GM18498 (cell line): ENCODE results near the gene WNT6.
A peak's percentile ranks its signal among the peaks of the same experiment; 100 is the strongest.

Experiments
- ATAC-seq: cut with Tn5 transposase; IDR thresholded peaks from one replicate; pipeline ENCODE4 v1.9.1; 2021; ENCODE audit warnings: mild to moderate bottlenecking, moderate library complexity; ENCODE audit not compliant: unreplicated experiment

WNT6 gene

DNA sequence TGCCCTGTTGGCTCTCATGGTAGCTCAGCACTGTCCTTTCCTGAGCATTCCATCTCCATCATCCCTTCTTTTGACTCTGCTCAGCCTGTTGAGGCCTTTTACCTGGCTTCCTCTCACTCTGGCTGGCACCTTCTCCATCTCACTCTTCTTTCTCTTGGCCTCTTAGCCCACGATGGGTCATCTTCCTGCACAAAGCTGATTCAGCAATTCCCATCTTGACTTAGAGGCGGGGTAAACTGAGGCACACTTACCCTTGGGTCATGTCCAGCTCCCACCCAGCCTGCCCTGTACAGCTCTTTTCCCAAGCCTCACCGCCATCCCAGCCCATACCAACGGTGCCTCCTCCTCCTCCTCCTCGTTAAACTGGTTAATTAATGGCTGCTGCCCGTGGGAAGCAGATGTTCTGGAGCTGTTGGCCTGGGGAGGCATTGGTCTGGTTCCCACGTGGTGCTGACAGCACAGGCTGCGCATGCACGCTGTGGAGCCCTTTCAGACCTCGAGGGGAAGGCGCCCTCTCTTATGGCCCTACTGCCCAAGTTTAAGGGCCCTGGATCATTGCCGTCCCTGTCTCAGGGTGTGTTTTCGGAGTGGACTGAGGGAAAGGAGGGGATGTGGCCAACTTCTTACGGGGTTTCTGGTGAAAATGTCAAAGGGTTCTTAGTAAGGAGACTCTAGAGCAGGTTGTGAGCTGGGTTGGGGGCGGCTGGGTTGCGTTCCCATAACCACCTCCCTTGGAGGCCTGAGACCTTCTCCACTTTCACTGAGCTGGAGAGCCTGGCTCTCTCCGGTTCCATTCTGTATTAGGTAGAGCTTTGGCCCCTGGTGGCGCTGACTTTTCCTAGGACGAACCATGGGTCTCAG lies 31.9 kb downstream of the WNT6 start:
- ATAC-seq = no peak

- peak; percentile 57 for ATAC-seq
Measured at GRCh38 chr2:218892693-218893348, 33.2 kb downstream of the WNT6 start.

DNA sequence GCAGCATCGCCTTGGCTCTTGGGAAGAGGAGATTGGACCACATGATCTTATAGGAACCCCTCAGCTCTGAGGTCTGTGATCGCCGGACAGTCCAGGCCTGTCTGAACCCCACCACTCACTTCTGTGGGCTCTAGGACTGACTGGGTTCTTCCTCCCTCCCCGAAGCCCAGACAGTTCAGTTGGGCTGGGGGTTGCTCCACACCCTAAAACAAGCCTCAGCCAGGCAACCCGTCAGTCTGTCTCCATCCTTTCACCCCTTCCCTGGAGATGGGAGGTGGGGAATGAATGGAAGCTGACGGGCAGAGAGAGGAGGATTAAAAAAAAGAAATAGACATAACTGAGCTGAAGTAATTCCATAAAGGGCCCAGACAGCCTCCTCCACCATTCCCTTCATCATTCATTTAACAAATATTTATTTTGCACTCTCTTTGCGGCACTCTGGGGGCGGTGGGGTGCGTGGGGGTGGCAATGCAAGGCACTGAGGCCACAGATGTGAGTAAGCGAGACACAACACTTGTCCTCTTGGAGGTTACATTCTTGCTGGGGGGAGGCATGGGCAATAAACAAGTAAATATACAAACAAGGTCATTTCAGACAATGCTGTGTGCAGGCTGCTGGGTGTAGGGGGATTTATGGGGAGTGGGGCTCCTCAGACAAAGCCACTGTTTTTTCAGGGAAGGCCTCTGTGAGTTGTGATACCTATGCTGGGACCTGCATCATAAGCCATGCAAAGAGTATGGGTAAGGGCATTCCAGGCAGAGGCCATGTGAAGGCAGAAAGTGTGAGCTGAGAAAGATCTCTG lies 33.9 kb downstream of the WNT6 start:
- no peak for ATAC-seq

DNA sequence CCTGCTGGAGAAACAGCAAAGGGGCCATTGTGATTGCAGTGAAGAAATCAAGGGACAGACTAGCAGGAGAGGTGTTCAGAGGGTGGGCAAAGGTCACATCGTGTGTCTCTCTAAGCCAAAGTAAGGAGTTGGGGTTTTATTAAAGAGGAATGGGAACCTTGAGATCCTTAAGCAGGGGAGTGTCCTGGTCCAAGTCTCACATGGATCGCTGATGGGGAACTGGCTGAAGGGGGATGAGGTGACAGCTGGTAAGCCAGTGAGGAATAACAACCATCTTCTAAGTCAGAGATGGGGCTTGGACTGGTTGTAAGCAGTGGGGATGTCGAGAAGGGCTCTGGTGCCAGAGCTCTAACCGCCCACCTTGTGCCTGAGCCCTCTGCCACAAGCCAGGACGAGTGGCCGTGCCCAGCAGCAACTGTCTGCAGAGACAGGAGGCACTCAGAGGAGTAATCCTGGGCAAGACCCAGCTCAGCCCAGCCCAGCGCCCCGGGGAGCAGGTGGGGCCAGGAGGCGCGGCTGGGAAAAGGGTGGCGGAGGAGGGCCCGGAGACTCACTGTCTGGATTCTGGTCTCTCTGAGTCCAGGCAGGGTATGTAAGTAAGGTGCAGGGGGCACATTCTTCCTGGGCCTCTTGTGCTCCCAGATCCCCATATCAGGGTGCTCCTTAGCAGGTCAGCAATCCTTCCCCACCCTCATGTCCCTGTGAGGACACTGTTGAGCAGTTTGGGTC lies 34.7 kb downstream of the WNT6 start:
- no peak for ATAC-seq

DNA sequence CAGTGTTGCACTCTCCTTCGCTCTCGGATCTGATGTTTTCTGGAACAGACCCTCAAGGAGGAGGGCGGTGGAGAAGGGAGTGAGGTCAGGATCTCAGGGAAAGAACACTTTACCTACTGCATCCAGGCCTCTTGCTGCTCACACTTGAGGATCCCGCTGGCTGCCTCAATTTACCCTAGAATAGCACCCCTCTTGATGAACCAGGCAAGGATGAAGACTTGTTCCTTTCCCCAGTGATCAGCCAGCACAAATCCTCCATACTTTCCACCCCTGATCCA lies 35.2 kb downstream of the WNT6 start:
- no peak for ATAC-seq

DNA sequence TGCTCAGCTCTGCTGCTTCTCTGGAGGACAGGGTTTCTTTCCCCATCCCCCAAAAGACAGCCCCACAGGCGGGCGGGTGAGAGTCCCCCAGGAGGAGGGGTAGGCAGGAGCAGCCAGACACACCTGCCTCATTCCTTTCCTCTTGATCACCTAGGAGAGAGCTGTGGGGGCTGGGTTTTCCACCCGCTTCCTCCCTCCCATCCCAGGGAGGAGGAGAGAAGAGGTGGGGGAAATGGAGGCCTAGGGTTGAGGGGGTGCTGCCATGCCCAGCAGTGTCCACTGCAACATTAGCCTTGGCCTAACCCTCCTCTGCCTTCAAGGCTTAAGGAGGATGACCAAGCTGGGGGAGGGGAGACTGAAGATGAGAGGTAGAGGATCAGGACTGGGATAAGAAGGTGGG lies 35.7 kb downstream of the WNT6 start:
- no peak for ATAC-seq

- peak; percentile 9 for ATAC-seq
Measured at GRCh38 chr2:218895759-218896500, 36.3 kb downstream of the WNT6 start.

GRCh38 chr2:218896501-218897393 lies 37.1 kb downstream of the WNT6 start:
- peak; percentile 64 for ATAC-seq

DNA sequence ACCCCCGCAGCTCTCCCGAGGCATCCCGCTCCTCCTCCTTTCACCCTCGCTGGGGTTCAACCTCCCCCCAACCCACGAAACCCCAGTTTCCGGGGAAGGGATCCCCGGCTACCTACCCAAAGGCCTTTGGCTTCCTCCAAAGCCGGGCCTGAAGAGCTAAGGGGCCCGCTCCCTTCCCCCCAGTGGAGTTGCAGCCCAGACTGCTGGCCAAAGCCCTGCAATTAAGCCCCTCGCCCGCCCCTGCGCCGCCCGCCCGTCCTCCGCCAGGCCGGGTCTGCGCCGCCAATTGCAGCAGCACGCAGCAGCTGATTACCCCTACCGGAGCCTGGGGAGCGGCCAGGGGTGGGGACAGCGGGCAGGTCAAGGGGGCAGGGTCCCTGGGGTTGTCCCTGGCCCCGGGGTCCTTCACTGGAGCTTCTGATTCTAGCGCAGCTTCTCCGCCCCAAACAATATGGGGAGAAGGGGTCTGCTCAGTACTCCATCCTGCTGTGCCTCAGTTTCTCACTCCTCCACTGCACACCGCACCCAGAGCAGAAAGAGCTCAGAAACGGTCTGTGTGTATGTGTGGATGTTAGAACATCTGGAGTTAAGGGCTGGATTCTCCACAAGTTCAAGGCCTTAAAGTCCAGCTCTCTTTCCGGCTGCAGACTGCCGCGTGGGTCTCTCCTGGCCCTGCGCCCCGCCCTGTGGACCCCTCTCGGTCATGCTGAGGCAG lies 37.9 kb downstream of the WNT6 start:
- ATAC-seq = no peak

DNA sequence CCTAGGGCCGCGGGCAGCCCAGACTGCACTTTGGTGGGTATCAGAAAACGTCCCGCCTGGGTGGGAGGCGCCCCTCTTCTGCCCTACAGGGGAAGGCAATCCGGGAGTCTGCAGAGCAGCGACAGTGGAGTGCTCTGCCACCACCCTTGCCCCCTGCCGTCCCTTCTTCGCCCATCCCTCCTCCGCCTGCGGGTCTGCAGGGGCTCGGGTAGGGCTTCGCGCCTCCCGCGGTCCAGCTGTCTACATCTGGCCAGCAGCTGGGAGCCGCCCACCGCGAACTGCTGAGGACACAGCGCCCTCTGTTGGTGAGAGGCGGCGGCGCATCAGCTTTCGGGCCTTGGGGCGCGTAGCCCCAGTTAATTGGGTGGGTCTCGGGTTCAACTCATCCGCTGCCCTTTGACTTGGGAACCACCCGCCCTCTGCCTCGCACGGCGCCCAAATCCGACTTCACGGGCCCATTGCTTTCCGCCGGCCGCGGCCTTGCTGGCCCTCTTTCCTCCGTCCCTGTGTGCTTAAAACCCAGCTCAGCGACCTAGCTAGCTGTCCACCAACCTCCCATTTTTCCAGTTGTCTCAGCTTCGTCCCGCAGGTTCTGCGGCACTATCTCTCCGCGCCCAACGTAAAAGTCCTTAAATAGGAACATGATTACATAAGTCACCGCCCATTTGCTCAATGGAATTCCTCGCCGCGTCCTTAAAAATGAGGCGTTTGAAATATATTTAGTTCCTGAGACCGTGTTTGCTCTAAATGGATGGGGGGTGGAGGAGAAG lies 38.7 kb downstream of the WNT6 start:
- peak; percentile 41 for ATAC-seq

DNA sequence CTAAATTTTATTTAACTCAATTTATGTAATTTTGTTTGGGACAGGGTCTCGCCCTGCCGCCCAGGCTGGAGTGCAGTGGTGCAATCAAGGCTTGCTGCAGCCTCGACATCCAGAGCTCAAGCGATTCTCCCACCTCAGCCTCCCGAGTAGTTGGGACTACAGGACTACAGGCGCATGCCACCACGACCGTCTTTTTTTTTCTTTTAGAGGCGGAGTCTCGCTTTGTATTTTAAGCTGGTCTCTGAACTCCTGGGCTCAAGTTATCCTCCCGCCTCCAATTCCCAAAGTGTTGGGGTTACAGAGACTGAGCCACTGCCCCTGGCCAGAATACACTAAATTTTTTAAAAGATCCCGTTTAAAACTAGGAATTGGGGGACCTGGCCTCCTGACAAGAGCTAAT lies 39.5 kb downstream of the WNT6 start:
- no peak for ATAC-seq

DNA sequence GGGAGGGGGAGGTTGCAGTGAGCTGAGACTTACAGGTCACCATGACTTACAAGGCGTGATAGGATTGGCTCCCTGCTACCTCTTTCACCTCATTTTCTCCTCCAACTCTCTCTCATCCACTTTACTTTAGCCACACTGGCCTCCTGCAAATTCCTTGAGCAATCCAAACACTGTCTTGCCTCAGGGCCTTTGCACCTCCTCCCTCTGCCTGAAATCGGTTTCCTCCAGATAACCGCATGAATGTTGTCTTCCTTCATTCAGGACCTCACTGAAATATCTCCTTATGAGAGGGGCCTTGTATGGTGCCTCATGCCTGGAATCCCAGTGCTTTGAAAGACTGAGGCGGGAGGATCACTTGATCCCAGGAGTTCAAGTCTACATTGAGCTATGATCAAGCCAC lies 42.8 kb downstream of the WNT6 start:
- ATAC-seq = no peak

DNA sequence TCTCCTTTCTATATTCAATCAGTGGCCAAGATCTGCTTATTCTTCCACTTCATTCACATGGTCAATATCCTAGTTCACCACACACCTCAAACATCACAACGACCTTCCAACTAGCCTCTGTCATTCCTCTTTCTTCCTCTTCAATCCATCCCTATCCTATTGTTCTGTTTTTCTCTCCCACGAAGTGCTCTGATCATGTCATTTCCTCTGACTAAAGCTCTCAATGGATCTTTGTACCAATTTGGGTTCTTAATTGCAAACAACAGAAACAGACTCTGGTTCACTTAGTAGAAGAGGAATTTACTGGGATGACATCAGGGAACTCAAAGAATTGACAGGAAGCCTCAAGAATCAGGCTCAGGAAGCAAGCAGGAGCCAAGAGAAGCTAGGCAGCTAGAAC lies 44.6 kb downstream of the WNT6 start:
- ATAC-seq = no peak

DNA sequence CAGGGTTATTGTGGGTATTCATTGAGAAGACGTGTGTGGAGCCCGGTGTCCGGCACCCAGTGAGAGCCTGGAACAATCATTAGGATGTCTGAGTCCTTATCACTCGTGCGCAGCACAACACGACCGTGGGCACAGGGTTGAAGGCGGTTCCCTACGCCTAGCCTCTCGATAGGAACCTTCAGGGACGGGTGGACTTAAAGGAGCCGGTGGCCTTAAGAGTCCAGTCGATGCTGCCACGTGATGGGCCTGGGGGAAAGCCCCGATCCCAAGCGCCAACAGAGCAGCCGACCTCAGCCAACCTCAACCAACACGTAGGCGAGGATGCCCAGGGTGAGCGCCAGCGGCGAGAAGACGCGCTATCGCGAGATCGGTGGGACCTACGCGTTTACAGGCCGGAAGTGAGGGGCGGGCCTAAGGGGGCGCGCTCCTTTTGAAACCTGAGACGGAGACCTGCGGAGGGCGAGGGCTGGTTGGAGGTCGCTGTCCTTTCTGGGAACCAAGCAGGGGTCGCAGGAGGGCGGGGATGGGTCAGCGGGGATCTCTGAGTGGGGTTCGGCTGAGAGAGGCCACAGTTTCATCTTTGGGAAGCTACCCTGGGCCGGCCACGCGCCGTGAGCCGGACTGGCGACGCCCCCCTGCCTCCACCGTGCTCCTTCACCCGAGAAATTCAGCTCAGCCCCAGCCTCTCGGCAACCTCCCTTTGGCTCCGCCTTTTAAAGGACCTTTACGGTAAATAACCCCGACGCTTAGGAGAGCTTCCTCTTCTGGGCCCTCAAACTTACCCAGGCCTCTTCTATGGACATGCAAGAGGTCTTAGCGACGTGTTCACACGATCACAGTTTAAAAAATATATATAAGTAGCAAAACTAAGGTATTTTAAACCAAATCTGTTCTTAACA lies 49.4 kb downstream of the WNT6 start:
- ATAC-seq = peak; percentile 94

GRCh38 chr2:218910741-218911140 lies 51.1 kb downstream of the WNT6 start:
- ATAC-seq = no peak

DNA sequence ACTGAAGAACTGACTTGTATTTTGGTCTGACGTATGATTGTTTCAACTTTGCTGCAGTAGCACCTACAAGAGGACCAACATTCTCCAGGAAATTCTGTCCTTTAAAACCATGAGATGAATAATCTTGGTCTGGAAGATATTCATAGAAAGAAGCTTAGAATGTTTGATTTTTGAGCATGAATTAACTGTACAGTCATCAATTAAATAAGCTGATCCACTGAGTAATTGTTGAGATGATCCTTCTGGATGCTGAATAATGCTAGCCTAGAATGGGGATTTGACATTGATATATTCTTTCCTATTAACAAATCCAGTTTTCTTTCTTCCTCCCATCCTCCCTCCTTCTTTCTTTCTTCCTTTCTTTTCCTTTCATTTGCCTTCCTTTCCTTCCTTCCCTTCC lies 60.9 kb downstream of the WNT6 start:
- ATAC-seq = no peak
